Erythroblast (primary cell): Measurements from ENCODE around the gene CUL4B.

Source experiments
- GATA1 ChIP-seq: IDR thresholded peaks from 2 replicates; pipeline ENCODE4 v1.6.1; 2011; ENCODE audit warnings: low read depth, mild to moderate bottlenecking, control low read depth, low read length, moderate library complexity
- POLR2A ChIP-seq: IDR thresholded peaks from 2 replicates; pipeline ENCODE4 v1.6.1; 2011; ENCODE audit warnings: mild to moderate bottlenecking, low read length

DNA sequence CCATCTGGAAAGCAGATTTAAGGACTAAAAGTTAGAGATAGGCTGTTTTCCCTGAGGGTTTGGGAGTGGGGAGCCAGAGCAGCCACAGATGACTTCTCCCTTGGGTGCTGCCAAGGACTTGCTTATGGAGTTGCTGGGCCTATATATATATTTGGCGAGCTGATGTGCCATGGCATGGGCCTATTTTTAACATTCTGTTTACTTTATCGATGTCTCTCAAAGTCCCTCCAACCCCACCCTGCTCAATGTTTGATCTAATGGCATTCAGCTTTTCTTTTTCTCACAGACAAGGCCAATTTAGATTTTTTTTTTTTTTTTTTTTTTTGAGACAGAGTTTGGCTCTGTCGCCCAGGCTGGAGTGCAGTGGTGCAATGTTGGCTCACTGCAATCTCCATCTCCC lies 6.1 kb upstream of the CUL4B start:
- TF ChIP-seq POLR2A (no peak), GATA1 (no peak)
